ENCODE results near the gene ATRIP.

ATRIP gene

GRCh38 chr3:48410205-48411040 is 36.1 kb upstream of the ATRIP start:
- no peak for DNase-seq

- no peak for DNase-seq
Observed at GRCh38 chr3:48411041-48411588, 35.4 kb upstream of the ATRIP start.

GRCh38 chr3:48411606-48412374 is 34.7 kb upstream of the ATRIP start:
- DNase-seq, result no peak

DNA sequence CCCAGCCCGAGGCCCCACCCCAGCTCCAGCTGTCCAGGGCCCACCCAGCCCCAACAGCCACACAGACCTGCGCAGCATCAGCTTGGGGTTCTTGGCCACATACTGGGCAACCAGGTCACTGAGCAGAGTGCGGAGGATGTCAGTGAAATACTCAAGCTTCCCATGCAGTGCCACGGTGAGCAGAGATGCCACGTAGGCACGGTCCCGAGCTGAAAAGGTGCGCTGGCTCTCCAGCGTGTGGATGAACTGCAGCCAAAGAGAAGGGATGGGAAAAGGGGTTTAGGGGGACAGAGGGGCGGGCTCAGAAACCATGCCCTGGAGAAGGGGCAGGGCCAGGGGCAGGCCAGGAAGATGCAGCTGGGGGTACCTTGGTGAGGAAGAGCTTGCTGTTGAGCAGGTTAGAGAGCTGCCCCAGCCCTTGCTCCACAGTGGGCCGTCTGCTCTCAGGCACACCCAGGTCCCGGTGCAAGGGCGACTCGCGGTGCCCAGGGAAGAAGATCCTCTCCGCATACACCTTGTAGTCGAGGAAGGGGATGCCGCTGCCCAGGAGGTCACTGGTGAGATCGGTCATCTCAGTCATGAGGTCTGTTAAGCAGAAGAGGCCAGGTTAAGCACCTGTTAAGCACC is 34.0 kb upstream of the ATRIP start:
- no peak for DNase-seq

DNA sequence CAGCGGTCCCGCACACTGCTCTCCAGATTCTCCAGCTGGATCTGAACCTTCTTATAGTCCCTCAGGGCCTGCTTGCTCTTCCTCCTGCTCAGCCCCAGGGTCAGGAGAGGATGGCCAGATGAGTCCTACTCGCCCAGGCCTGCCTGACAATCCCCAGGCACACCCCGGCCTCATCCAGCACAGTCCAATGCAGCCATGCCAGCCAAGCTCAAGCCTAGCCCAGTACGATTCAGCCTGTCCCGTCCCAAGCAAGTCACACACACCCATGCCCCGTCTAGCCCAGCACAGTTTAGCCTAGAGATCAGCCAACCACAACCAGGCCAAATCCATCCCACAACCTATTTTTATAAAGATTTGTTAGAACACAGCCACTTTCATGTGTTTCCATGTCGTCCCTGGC is 33.5 kb upstream of the ATRIP start:
- DNase-seq, result no peak

GRCh38 chr3:48413611-48414010 is 32.9 kb upstream of the ATRIP start:
- DNase-seq, result no peak

DNA sequence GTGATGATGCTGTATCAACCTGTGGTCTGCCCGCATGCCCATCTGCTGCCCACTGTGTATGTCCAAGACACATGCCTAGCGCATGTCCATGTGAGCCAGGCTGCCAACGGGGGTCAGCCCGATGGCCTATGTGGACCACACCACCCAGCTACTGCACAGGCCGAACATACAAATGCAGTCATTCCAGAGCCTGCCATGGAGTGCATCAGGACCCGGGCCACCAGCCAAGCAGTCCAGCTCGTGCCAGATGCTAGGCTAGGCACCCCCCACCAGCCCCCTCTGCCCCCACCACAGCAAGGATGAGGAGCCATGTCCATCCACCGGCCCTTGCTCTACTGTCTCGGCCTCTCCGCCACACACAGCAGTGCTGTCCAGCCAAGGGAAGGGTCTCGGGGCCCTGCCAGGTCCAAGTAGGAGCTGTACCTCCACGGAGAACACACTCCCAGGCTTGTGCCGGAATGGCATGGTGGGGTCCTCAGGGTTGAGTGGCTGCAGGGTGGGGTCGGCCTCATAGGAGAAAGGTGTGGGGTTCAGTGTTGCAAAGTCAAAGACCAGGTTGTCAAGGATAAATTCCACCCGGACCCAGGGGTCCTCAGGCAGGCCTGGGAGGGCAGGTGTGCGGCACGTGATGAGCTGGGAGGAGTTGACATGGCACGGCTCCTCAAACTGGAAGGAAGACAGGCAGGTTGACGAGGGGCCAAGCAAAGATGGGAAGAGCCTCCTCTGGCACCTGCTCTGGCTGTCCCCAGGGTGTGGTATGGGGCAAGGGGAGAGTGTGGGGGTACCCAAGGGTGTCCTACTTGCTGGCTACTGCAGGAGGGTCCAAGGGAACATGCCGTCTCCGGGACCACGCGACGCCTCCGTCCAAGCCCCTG is 31.9 kb upstream of the ATRIP start:
- DNase-seq, result no peak

DNA sequence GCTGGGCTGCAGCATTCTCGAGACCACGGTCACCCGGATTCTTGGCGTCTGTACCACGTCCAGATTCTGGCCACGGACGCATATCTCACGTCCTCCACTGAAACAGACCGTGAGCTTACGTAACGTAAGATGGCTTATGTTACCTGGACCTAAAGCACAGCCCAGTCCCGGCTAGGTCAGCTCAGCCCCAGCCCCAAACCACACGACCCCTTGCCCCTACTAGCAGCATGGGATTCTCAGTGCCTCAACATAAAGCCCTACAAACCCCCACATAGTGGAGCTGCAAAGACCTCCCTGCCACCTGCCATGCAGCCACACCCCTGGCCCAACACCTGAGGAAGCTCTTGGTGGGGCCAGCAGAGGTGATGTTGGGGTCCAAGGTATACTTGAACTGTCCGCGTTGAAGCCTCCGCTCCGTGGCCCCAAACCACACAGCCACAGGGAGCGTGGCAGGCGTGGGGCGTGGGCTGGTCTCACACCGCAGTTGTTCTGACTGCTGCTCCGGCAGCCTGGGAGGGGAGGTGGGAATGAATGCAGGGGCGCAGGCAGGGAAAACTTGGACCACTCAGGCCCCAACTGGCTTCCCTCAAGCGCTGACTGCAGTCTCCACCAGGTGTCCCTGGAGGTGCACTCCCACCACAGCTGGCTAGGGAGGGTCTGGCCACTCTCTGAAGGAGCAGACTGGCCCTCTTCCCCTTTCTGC is 31.1 kb upstream of the ATRIP start:
- DNase-seq, result no peak

GRCh38 chr3:48416091-48416505 is 30.4 kb upstream of the ATRIP start:
- no peak for DNase-seq

GRCh38 chr3:48416546-48416945 is 30.0 kb upstream of the ATRIP start:
- no peak for DNase-seq

DNA sequence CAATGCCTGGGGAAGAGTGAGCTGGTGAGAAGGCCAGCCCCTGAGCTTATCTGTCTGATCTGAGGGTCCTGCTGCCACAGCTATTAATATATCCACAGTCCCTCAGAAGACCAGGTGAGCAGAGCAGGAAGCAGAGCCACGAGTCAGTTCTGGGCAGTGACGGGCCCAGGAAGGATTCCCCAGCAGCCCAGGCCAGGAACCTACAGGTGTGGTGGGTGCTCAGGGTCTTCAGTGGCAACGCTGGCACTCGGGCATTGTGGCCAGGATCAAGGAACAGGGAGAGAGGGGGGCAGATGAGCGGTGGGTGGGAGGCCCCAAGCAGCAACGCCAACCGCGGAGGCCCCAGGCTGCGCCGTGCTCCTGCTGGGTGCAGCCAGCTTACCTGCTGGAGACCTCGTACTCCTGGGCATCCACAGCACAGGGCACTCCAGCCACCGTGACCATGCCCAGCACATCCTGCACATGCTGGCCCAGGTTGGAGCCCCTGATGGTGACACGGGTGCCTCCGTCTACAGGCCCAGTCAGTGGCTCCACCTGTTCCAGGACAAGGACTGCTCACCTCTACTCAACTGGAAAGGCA is 28.9 kb upstream of the ATRIP start:
- no peak for DNase-seq

DNA sequence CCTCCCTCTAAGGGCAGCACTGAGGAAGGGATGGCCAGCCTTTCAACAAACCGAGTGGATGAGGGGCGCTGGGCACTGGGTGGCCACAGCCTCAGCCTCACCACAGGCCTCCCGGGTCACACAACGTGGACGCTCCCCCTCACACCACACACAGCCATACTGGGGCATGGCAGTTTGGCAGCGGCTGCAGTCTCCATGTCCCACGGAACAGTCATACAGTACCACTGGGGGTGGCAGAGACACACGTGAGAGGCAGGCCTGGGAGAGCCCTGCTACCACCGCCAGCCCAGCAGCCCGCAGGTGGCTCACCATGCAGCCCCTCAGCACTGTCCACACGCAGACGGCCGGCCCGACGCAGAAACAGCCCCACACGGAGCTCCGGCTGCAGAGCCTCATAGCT is 28.4 kb upstream of the ATRIP start:
- no peak for DNase-seq

- DNase-seq, result no peak
Observed at GRCh38 chr3:48418651-48419050, 27.9 kb upstream of the ATRIP start.

DNA sequence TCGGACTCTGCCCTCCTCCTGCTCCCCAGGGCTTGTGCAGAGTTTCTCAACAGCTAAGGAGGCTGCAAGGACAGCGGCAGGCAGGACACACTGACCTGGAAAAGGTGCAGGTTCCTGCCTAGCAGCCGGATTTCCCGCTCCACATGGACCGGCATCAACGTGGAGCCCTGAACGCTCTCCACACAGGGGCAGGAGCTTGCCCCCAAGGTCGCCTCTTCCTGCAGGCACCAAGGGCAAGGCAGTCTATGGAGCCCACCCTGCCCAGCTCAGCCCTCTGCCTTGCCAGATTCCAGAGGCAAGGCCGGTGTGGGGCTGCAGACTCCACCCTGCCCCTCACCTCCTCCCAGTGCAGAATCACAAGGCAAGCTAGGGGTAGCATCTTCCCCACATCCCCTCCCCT is 27.4 kb upstream of the ATRIP start:
- no peak for DNase-seq

GRCh38 chr3:48419597-48419996 is 26.9 kb upstream of the ATRIP start:
- DNase-seq, result no peak

- no peak for DNase-seq
Observed at GRCh38 chr3:48420561-48420960, 26.0 kb upstream of the ATRIP start.

DNA sequence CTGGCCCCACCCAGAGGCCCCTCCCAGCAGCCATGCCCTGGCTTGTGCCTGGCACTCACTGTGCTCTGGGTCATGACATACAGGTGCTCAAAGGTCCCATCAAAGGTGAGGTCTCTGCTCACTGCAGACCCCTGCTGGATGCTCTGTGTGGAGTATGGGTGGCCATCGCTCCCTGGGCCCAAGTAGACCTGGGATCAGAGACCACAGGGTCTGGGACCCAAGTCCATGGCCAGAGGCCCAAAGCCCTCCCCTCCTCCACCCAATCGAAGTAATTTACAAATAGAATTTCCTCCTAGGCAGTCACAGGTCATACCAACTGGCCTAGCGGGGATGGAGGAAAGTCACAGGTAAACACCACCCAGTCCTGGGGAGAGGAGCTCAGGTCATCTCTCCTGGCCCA is 24.3 kb upstream of the ATRIP start:
- DNase-seq, result no peak

- DNase-seq, result no peak
Observed at GRCh38 chr3:48422681-48423080, 23.9 kb upstream of the ATRIP start.

GRCh38 chr3:48423241-48423882 is 23.2 kb upstream of the ATRIP start:
- no peak for DNase-seq

- DNase-seq, result no peak
Observed at GRCh38 chr3:48423883-48424695, 22.4 kb upstream of the ATRIP start.
